Activated CD8-positive, alpha-beta T cell treated with anti-CD3 and anti-CD28 coated beads for 36 hours (primary cell): ENCODE data around the gene CENPT. TPM values are rescaled to one million over a fixed set of nuclear protein-coding genes. Genes with fewer than 3 reads are reported as not detected.
A peak's percentile ranks its signal among the peaks of the same experiment; 100 is the strongest.

ENCODE experiments used
- ATAC-seq: fragments of 200-7000 bp; cut with Tn5 transposase; one replicate; pipeline ENCODE4 v1.10.0; 2021; ENCODE audit warnings: mild to moderate bottlenecking, moderate library complexity
- CTCF ChIA-PET: fragments of 350-600 bp; sonication (Branson Sonifier 250); formaldehyde crosslinking; loops from one replicate; lab custom pipeline; 2021; ENCODE audit warnings: antibody characterized with exemption; lab: Charles Lee
- POLR2A ChIA-PET: fragments of 350-600 bp; sonication (Branson Sonifier 250); formaldehyde crosslinking; loops from one replicate; lab custom pipeline; 2021; ENCODE audit warnings: antibody characterized with exemption; lab: Charles Lee
- DNase-seq: peaks from one replicate; pipeline ENCODE4 v3.0.0-alpha.2; 2020
- H3K27ac Mint-ChIP-seq: one replicate; pipeline ENCODE4 v1.8.0; 2021; ENCODE audit warnings: mild to moderate bottlenecking, mixed read lengths
- H3K27me3 Mint-ChIP-seq: one replicate; pipeline ENCODE4 v1.8.0; 2021; ENCODE audit warnings: mixed read lengths
- H3K36me3 Mint-ChIP-seq: one replicate; pipeline ENCODE4 v1.8.0; 2021; ENCODE audit warnings: low read depth, mixed read lengths
- H3K4me1 Mint-ChIP-seq: one replicate; pipeline ENCODE4 v1.8.0; 2021; ENCODE audit warnings: low read depth, mixed read lengths
- H3K4me3 Mint-ChIP-seq: one replicate; pipeline ENCODE4 v1.8.0; 2021; ENCODE audit warnings: mild to moderate bottlenecking, moderate library complexity, mixed read lengths
- H3K9me3 Mint-ChIP-seq: one replicate; pipeline ENCODE4 v1.8.0; 2021; ENCODE audit warnings: mixed read lengths
- CTCF ChIP-seq: fragments of 200-600 bp; IDR thresholded peaks from one replicate; pipeline ENCODE4 v1.8.0; 2022; ENCODE audit warnings: antibody characterized with exemption, mild to moderate bottlenecking
- intact Hi-C: fragments of 100-400 bp; cut with micrococcal nuclease; formaldehyde crosslinking; loops from one replicate; pipeline ENCODE4 v1.10.0; 2022
- total RNA-seq, 2 experiments: library from RNA; stranded (reverse); gene quantifications; one replicate each; pipeline ENCODE4 v1.2.3, GENCODE V29; 2021

CENPT gene
- total RNA-seq, 2 experiments from 2014 or later = 40.4 to 42.2 TPM

GRCh38 chr16:67786491-67786890 is 61.0 kb downstream of the CENPT start:
- CTCF ChIA-PET = interaction anchor here (1.6 to 2.2 kb wide), 2 partner anchors 29 to 30 kb away, joined by 3 to 13 read pairs; no protein-coding TSS in a partner anchor

GRCh38 chr16:67783353-67783725 is 64.2 kb downstream of the CENPT start:
- intact Hi-C loops = no loop called here

More at GRCh38 chr16:67786491-67786890, 61.0 kb downstream of the CENPT start:
- ATAC-seq (no peak), DNase-seq (no peak)
- no peak overlapping the region for H3K27ac Mint-ChIP-seq
- no peaks in the 10 kb centered on the region for H3K27me3 Mint-ChIP-seq
- no peak overlapping the region for H3K4me3 Mint-ChIP-seq
- peaks cover 20% of the 10 kb centered on the region for H3K4me1 Mint-ChIP-seq
- no peaks in the 10 kb centered on the region for H3K9me3 Mint-ChIP-seq
- H3K36me3 Mint-ChIP-seq = peaks cover 6% of the 10 kb centered on the region
- intact Hi-C loops = no loop called here
- no peak for TF ChIP-seq CTCF
- POLR2A ChIA-PET = interaction anchor here (0.6 kb wide), 1 partner anchor 479 kb away, joined by 3 read pairs; no protein-coding TSS in a partner anchor

GRCh38 chr16:67782567-67783352 is 64.7 kb downstream of the CENPT start:
- TF ChIP-seq CTCF = no peak
- ChIA-PET CTCF (interaction anchor here (3.4 kb wide), 1 partner anchor 33 kb away, joined by 17 read pairs; no protein-coding TSS in a partner anchor), POLR2A (interaction anchor here (0.6 to 0.9 kb wide), 2 partner anchors 18 to 1514 kb away, joined by 3 read pairs; no protein-coding TSS in a partner anchor)
- Mint-ChIP-seq H3K36me3 (peaks cover 8% of the 10 kb centered on the region), H3K4me1 (peaks cover 30% of the 10 kb centered on the region), H3K27me3 (no peaks in the 10 kb centered on the region), H3K27ac (no peak overlapping the region), H3K9me3 (no peaks in the 10 kb centered on the region), H3K4me3 (no peak overlapping the region)
- DNase-seq = no peak
- intact Hi-C loops = no loop called here
- no peak for ATAC-seq

More at GRCh38 chr16:67783353-67783725, 64.2 kb downstream of the CENPT start:
- Mint-ChIP-seq H3K4me1 (peaks cover 30% of the 10 kb centered on the region), H3K4me3 (no peak overlapping the region), H3K27ac (no peak overlapping the region), H3K27me3 (no peaks in the 10 kb centered on the region), H3K9me3 (no peaks in the 10 kb centered on the region), H3K36me3 (peaks cover 8% of the 10 kb centered on the region)
- no peak for TF ChIP-seq CTCF
- ATAC-seq = no peak
- CTCF ChIA-PET = interaction anchor here (3.4 kb wide), 1 partner anchor 33 kb away, joined by 17 read pairs; no protein-coding TSS in a partner anchor
- POLR2A ChIA-PET = no interaction called here
- no peak for DNase-seq

GRCh38 chr16:67781565-67781921 is 66.0 kb downstream of the CENPT start:
- DNase-seq (peak; percentile 38), ATAC-seq (peak; percentile 88)
- Mint-ChIP-seq H3K9me3 (no peaks in the 10 kb centered on the region), H3K4me3 (no peak overlapping the region), H3K27me3 (no peaks in the 10 kb centered on the region), H3K4me1 (peaks cover 30% of the 10 kb centered on the region), H3K36me3 (peaks cover 8% of the 10 kb centered on the region), H3K27ac (peak overlapping the region; percentile 81)
- TF ChIP-seq CTCF = no peak
- intact Hi-C loops = no loop called here
- CTCF ChIA-PET = interaction anchor here (0.7 to 3.4 kb wide), 5 partner anchors 21 to 354 kb away, joined by 3 to 17 read pairs (median 3); partner anchors contain the start of genes RANBP10 and TSNAXIP1
- POLR2A ChIA-PET = interaction anchor here (0.9 to 1.0 kb wide), 2 partner anchors 19 to 49 kb away, joined by 3 read pairs; no protein-coding TSS in a partner anchor
